ENCODE measurements around the gene UGT3A1. TPM values are rescaled to one million over a fixed set of nuclear protein-coding genes. Genes with fewer than 3 reads are reported as not detected.
"Not testable (repeated sequence)": the region's sequence is repeated elsewhere in the genome, so short reads cannot be mapped to it uniquely, and the experiment has no call there.

The UGT3A1 gene
- 0.87 and 2.1 TPM in 2 replicates for total RNA-seq (2014; rRNA removed; shearing (Covaris generic))

- Histone ChIP-seq H3K4me3 (ENCODE audit: insufficient read depth, low read depth, low read length) (peak within 1 kb of the TSS; percentile 50), H3K27me3 (ENCODE audit: control insufficient read depth, insufficient read depth, low read length) (peaks cover 18% of the 10 kb centered on the region), H3K36me3 (replicated peaks; ENCODE audit: control insufficient read depth, insufficient read depth, low read length) (no peaks in the 10 kb centered on the region)
- peak; percentile 81 for DNase-seq
Observed at GRCh38 chr5:35990941-35991611, at the start of gene UGT3A1. Gene UGT3A1 (minus strand): TSS chr5:35991390. CDS start chr5:35991240, 150 bp downstream.

- DNase-seq, result peak; percentile 29
Observed at GRCh38 chr5:36035696-36036095, 44.5 kb upstream of the UGT3A1 start.

DNA sequence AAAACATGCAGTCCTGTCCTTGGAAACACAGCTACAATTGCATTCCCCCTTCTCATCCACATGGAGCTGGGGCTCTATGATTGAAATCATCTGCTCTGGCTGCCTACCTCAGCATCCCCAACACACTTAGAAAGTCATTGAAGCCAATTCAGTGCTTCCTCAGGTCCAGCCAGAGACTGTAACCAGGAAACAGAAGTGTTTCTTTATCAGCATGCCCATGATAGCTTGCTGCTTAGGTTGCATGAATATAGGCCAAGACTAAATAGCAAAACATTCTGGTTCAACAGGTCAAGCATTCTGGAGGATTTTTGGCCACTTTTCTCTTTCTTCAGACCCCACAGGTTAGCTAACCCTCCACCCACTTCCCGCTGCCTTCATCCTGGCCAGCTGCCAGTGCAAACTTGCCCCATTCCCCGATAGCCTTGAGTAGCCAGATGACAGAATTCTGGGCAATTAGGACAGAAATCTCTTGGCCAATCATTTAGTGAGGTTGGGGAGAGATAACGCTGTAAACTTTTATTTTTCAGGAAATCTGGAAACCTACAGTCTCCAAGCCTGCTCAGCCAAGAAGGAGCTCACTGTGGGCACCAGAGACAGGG is 43.4 kb upstream of the UGT3A1 start:
- H3K4me3 ChIP-seq (ENCODE audit: insufficient read depth, low read depth, low read length); H3K36me3 ChIP-seq (replicated peaks; ENCODE audit: control insufficient read depth, insufficient read depth, low read length); DNase-seq; H3K27me3 ChIP-seq (ENCODE audit: control insufficient read depth, insufficient read depth, low read length): not testable (repeated sequence)

More at GRCh38 chr5:36035696-36036095, 44.5 kb upstream of the UGT3A1 start:
- H3K4me3 ChIP-seq (ENCODE audit: insufficient read depth, low read depth, low read length), result no peak overlapping the region
- H3K27me3 ChIP-seq (ENCODE audit: control insufficient read depth, insufficient read depth, low read length), result no peaks in the 10 kb centered on the region
- no peaks in the 10 kb centered on the region; the same call in 1 of the 2 replicates for H3K36me3 ChIP-seq (replicated peaks; ENCODE audit: control insufficient read depth, insufficient read depth, low read length)

- no peak for DNase-seq
- no peak overlapping the region for H3K4me3 ChIP-seq (ENCODE audit: insufficient read depth, low read depth, low read length)
- no peaks in the 10 kb centered on the region; the same call in 1 of the 2 replicates for H3K36me3 ChIP-seq (replicated peaks; ENCODE audit: control insufficient read depth, insufficient read depth, low read length)
- H3K27me3 ChIP-seq (ENCODE audit: control insufficient read depth, insufficient read depth, low read length), result no peaks in the 10 kb centered on the region
Observed at GRCh38 chr5:36033486-36033885, 42.3 kb upstream of the UGT3A1 start.

GRCh38 chr5:36033047-36033446 is 41.9 kb upstream of the UGT3A1 start:
- Histone ChIP-seq H3K27me3 (ENCODE audit: control insufficient read depth, insufficient read depth, low read length) (no peaks in the 10 kb centered on the region), H3K4me3 (ENCODE audit: insufficient read depth, low read depth, low read length) (no peak overlapping the region), H3K36me3 (replicated peaks; ENCODE audit: control insufficient read depth, insufficient read depth, low read length) (no peaks in the 10 kb centered on the region; the same call in 1 of the 2 replicates)
- no peak for DNase-seq

DNA sequence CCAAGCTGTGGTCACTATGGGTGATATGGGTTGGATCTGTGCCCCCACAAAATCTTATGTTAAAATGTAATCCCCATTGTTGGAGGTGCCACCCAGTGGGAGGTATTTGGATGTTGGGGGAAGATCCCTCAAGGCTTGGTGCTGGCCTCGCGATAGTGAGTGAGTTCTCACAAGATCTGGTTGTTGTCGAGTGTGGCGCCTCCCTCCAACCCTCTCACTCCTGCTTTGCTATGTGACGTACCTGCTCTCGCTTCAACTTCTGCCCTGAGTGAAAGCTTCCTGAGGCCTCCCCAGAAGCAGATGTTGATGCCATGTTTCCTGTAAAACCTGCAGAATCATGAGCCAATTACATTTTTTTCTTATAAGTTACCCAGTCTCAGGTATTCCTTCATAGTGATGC is 40.0 kb upstream of the UGT3A1 start:
- H3K4me3 ChIP-seq (ENCODE audit: insufficient read depth, low read depth, low read length), result no peak overlapping the region
- no peaks in the 10 kb centered on the region; the same call in 1 of the 2 replicates for H3K36me3 ChIP-seq (replicated peaks; ENCODE audit: control insufficient read depth, insufficient read depth, low read length)
- DNase-seq, result no peak
- H3K27me3 ChIP-seq (ENCODE audit: control insufficient read depth, insufficient read depth, low read length), result no peaks in the 10 kb centered on the region

GRCh38 chr5:36029914-36030313 is 38.7 kb upstream of the UGT3A1 start:
- H3K36me3 ChIP-seq (replicated peaks; ENCODE audit: control insufficient read depth, insufficient read depth, low read length), result no peaks in the 10 kb centered on the region; the same call in 1 of the 2 replicates

GRCh38 chr5:36028816-36029465 is 37.8 kb upstream of the UGT3A1 start:
- no peak overlapping the region for H3K4me3 ChIP-seq (ENCODE audit: insufficient read depth, low read depth, low read length)
- H3K27me3 ChIP-seq (ENCODE audit: control insufficient read depth, insufficient read depth, low read length), result no peaks in the 10 kb centered on the region
- DNase-seq, result no peak
- no peaks in the 10 kb centered on the region; the same call in 1 of the 2 replicates for H3K36me3 ChIP-seq (replicated peaks; ENCODE audit: control insufficient read depth, insufficient read depth, low read length)

More at GRCh38 chr5:36029914-36030313, 38.7 kb upstream of the UGT3A1 start:
- no peak for DNase-seq
- Histone ChIP-seq H3K27me3 (ENCODE audit: control insufficient read depth, insufficient read depth, low read length) (no peaks in the 10 kb centered on the region), H3K4me3 (ENCODE audit: insufficient read depth, low read depth, low read length) (no peak overlapping the region)

- Histone ChIP-seq H3K36me3 (replicated peaks; ENCODE audit: control insufficient read depth, insufficient read depth, low read length) (no peaks in the 10 kb centered on the region), H3K4me3 (ENCODE audit: insufficient read depth, low read depth, low read length) (no peak overlapping the region), H3K27me3 (ENCODE audit: control insufficient read depth, insufficient read depth, low read length) (no peaks in the 10 kb centered on the region)
- DNase-seq, result no peak
Observed at GRCh38 chr5:36027711-36028110, 36.5 kb upstream of the UGT3A1 start.

GRCh38 chr5:36026706-36027465 is 35.7 kb upstream of the UGT3A1 start:
- Histone ChIP-seq H3K27me3 (ENCODE audit: control insufficient read depth, insufficient read depth, low read length) (no peaks in the 10 kb centered on the region), H3K36me3 (replicated peaks; ENCODE audit: control insufficient read depth, insufficient read depth, low read length) (no peaks in the 10 kb centered on the region), H3K4me3 (ENCODE audit: insufficient read depth, low read depth, low read length) (no peak overlapping the region)
- DNase-seq, result no peak

DNA sequence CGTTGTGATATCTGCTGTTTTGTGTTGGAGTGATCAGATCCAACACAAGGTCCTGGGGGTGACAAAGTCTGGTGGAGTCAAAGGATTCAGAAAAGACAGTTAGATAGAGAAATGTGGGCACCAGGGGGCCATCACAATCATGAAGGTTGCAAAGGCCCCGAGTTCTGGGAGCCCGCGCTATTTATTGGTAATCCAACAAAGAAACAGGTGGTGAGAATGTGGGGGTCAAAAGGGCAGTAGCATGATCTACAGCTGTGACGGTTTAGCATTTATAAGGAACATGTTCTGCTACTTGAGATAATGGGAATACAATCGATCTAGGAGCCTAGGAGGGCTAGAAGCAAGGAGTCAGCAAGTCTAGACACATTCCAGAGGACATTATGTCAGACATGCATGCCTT is 31.1 kb upstream of the UGT3A1 start:
- not testable (repeated sequence) for DNase-seq; H3K27me3 ChIP-seq (ENCODE audit: control insufficient read depth, insufficient read depth, low read length); H3K36me3 ChIP-seq (replicated peaks; ENCODE audit: control insufficient read depth, insufficient read depth, low read length); H3K4me3 ChIP-seq (ENCODE audit: insufficient read depth, low read depth, low read length)

DNA sequence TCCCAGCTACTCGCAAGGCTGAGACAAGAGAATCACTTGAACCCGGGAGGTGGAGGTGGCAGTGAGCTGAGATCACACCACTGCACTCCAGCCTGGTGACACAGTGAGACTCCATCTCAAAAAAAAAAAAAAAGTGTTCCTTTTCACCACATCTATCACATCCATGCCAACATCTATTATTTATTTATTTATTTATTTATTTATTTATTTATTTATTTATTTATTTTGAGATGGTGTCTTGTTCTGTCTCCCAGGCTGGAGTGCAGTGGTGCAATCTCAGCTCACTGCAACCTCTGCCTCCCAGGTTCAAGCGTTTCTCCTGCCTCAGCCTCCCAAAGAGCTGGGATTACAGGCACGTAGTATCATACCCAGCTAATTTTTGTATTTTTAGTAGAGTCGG is 28.4 kb upstream of the UGT3A1 start:
- not testable (repeated sequence) for H3K36me3 ChIP-seq (replicated peaks; ENCODE audit: control insufficient read depth, insufficient read depth, low read length); H3K4me3 ChIP-seq (ENCODE audit: insufficient read depth, low read depth, low read length); H3K27me3 ChIP-seq (ENCODE audit: control insufficient read depth, insufficient read depth, low read length); DNase-seq

DNA sequence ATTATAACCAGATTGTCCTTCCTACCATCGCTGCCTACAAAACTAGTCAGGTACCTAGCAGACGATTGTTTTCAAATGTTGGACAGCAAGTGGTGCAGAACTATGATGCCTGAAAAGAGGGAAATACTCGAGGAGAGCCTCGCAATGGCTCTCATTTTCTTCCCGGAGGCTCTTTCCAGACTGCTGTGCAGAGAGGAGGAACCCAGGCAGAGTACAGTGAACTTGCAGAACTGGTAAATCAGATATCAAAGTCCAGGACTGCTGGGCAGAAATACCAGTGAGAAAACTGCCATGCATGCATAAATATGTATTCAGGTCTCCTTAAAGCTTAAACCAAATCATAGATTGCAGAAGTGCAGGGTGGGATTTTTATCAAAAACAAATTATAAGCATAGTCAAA is 26.4 kb upstream of the UGT3A1 start:
- Histone ChIP-seq H3K27me3 (ENCODE audit: control insufficient read depth, insufficient read depth, low read length) (no peaks in the 10 kb centered on the region), H3K36me3 (replicated peaks; ENCODE audit: control insufficient read depth, insufficient read depth, low read length) (no peaks in the 10 kb centered on the region), H3K4me3 (ENCODE audit: insufficient read depth, low read depth, low read length) (no peak overlapping the region)
- DNase-seq, result no peak

DNA sequence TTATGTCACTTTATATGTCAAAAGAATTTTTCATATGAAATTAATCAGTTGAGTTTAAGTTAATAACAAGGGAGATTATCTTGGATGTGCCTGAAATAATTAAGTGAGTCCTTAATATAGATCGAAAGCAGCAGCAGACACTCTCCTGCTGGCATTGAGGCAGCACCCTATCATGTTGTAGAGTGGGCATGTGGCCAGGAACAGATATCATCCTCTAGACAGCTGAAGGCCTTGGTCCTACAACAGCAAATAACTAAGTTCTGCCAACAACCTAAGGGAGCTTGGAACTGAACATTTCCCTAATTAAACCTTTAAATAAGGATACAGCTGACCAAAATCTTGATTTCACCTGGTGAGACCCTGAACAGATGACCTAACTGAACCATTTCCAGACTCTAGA is 25.8 kb upstream of the UGT3A1 start:
- Histone ChIP-seq H3K36me3 (replicated peaks; ENCODE audit: control insufficient read depth, insufficient read depth, low read length) (no peaks in the 10 kb centered on the region), H3K4me3 (ENCODE audit: insufficient read depth, low read depth, low read length) (no peak overlapping the region), H3K27me3 (ENCODE audit: control insufficient read depth, insufficient read depth, low read length) (no peaks in the 10 kb centered on the region)
- no peak for DNase-seq
